ENCODE data around the gene KREMEN2. TPM values are rescaled to one million over a fixed set of nuclear protein-coding genes. Genes with fewer than 3 reads are reported as not detected.

Gene KREMEN2
- 0.28 and 0.35 TPM in 2 replicates for polyA plus RNA-seq (2011; rRNA removed)
- polyA plus RNA-seq (2012; cell fraction: cytosol; rRNA removed) = 1.9 and 3.0 TPM in 2 replicates
- 7.3 and 11.0 TPM in 2 replicates for polyA plus RNA-seq (2012; cell fraction: nucleus; rRNA removed)
- 1.4 to 1.6 TPM (median 1.5 TPM) in 3 replicates for polyA plus RNA-seq (2017; fragmentation: RNase III; extraction: RNeasy Plus Mini Kit Qiagen cat#74134 plus additional on column Dnase treatment)
- polyA minus RNA-seq (2011; rRNA and poly(A)+ RNA removed) = 0.15 TPM in 1 of 2 replicates, not detected in the other

- ChIA-PET CTCF (interaction anchor here (0.6 to 8.1 kb wide), 7 partner anchors 9 to 68 kb away, joined by 3 to 97 read pairs (median 3); no protein-coding TSS in a partner anchor), POLR2A (interaction anchor here (0.9 kb wide), 1 partner anchor 16 kb away, joined by 3 read pairs; the partner anchor contains the start of gene PKMYT1)
- H3K4me1 ChIP-seq = peaks cover 15% of the 10 kb centered on the region; the same call in 2 of the 3 replicates
- H3K4me2 ChIP-seq = peak within 1 kb of the TSS; percentile 100
- H3K27ac ChIP-seq = peak within 1 kb of the TSS; percentile 57 to 78
- ATAC-seq (peak; percentile 52 to 73), DNase-seq (ENCODE audit: low read depth in 1 of 2, low spot score in 1 of 2) (peak; percentile 82 to 85), FAIRE-seq (no peak)
- WGBS (ENCODE audit: missing lambda C conversion rate) = 2% methylated on average over 22 of the region's 60 CpGs
- no peaks in the 10 kb centered on the region for H3K9me3 ChIP-seq
- H3K4me3 ChIP-seq = peak within 1 kb of the TSS; percentile 51
- TF ChIP-seq KDM5A (IDR thresholded peaks at IDR 0.05) (no peak), EP300 (IDR thresholded peaks at IDR 0.05) (no peak), HMGXB4 (CRISPR knock-in tag; IDR thresholded peaks at IDR 0.05; ENCODE audit: borderline replicate concordance) (no peak), CHD4 (IDR thresholded peaks at IDR 0.05; ENCODE audit: borderline replicate concordance) (no peak), JUNB (IDR thresholded peaks at IDR 0.05) (no peak), SREBF2 (IDR thresholded peaks at IDR 0.05) (no peak), CTCF (IDR thresholded peaks at IDR 0.05) (peak; percentile 21; the same call in 1 of the 3 replicates), KDM1A (IDR thresholded peaks at IDR 0.05; ENCODE audit: low read depth) (no peak), ZFP36 (IDR thresholded peaks at IDR 0.05; ENCODE audit: borderline replicate concordance, partially characterized antibody) (no peak), ZC3H11A (IDR thresholded peaks at IDR 0.05) (no peak), ZNF302 (CRISPR knock-in tag; IDR thresholded peaks at IDR 0.05) (no peak), ELK1 (IDR thresholded peaks at IDR 0.05; ENCODE audit: low read depth, low read length) (no peak), USF2 (IDR thresholded peaks at IDR 0.05) (peak; percentile 70), POLR2AphosphoS2 (conservative IDR thresholded peaks at IDR 0.05; ENCODE audit: low read length) (no peak), HOXA7 (CRISPR knock-in tag; IDR thresholded peaks at IDR 0.05) (no peak), REST (IDR thresholded peaks at IDR 0.05) (no peak), MAZ (IDR thresholded peaks at IDR 0.05; ENCODE audit: borderline replicate concordance, low read depth, low read length) (0 out of 2 replicates have a peak, but pooled peaks have one; percentile 17), TFCP2L1 (CRISPR knock-in tag; IDR thresholded peaks at IDR 0.05) (no peak), HOXB5 (CRISPR knock-in tag; IDR thresholded peaks at IDR 0.05) (no peak), FOXS1 (CRISPR knock-in tag; IDR thresholded peaks at IDR 0.05) (no peak), MAFK (IDR thresholded peaks at IDR 0.05; ENCODE audit: partially characterized antibody) (no peak), GATA3 (IDR thresholded peaks at IDR 0.05; ENCODE audit: borderline replicate concordance) (no peak), EHF (CRISPR knock-in tag; IDR thresholded peaks at IDR 0.05) (no peak), NR3C1 (IDR thresholded peaks at IDR 0.05) (no peak), POLR2A (IDR thresholded peaks at IDR 0.05; ENCODE audit: low read length) (peak; percentile 36), PBX3 (IDR thresholded peaks at IDR 0.05) (no peak), ZSCAN20 (CRISPR knock-in tag; IDR thresholded peaks at IDR 0.05) (no peak), MAX (IDR thresholded peaks at IDR 0.05) (peak; percentile 90), JUN (IDR thresholded peaks at IDR 0.05) (no peak; a peak in 1 of 5 replicates), TP53 (CRISPR knock-in tag; IDR thresholded peaks at IDR 0.05) (no peak)
Measured at GRCh38 chr16:2963723-2964474, at the start of gene KREMEN2. TSS of gene KREMEN2 (plus strand) at chr16:2964275. CDS start at chr16:2964521, 246 bp downstream.
